K562 (cell line): ENCODE data around the gene ARHGEF1. TPM values are rescaled to one million over a fixed set of nuclear protein-coding genes. Genes with fewer than 3 reads are reported as not detected.

Source experiments
- ATAC-seq: fragments of 200-7000 bp; cut with Tn5 transposase; 3 replicates; pipeline ENCODE4 v1.9.1; 2020; ENCODE audit warnings: moderate library complexity
- BruUV-seq: library from RNA; stranded (reverse); fragments of 400-500 nt; replicated peaks from 2 replicates; lab custom pipeline; 2021; lab: Mats Ljungman, UMichigan
- CTCF ChIA-PET: fragments of 300-600 bp; formaldehyde crosslinking; extraction: SDS; loops from one replicate; lab custom pipeline; 2021; ENCODE audit warnings: low intra/inter-chr PET ratio; lab: Yijun Ruan, JAX
- POLR2A ChIA-PET: fragments of 300-600, 350-650 bp; sonication (Branson Sonifier 250); formaldehyde crosslinking; extraction: SDS; loops from one replicate; lab custom pipeline; 2021; ENCODE audit warnings: antibody characterized with exemption, inconsistent platforms; lab: Yijun Ruan, JAX
- DNase-seq, 4 experiments: peaks; one replicate each; pipeline versions ENCODE4 v3.0.0 to v3.0.0-alpha.2; 2011 to 2018; ENCODE audit warnings: low spot score in 3 of 4, mixed read lengths in 3 of 4; ENCODE audit errors: extremely low read depth in 1 of 4
- FAIRE-seq: peaks from 2 replicates; lab custom pipeline; 2011; peaks lifted over from hg19 to GRCh38; lab: Jason Lieb, UNC
- H2AFZ ChIP-seq: 2 replicates; pipeline ENCODE4 v1.6.0; 2011; ENCODE audit warnings: low read depth, low read length, control low read depth, inconsistent platforms
- H3K27ac ChIP-seq: fragments of 200-600 bp; 3 replicates; pipeline ENCODE4 v1.8.0; 2011; ENCODE audit warnings: low read depth, mild to moderate bottlenecking, control low read depth, inconsistent platforms, low read length, moderate library complexity, mixed read lengths; ENCODE audit errors: extremely low read depth
- H3K27me3 ChIP-seq, 2 experiments: fragments of 300-600 bp in 1 of 2; 2 replicates in 1 of 2; 3 replicates in 1 of 2; pipeline versions ENCODE4 v1.6.0 to v1.8.0; 2011; ENCODE audit warnings: inconsistent platforms in 2 of 2, low read length in 2 of 2, mild to moderate bottlenecking in 1 of 2, mixed read lengths in 1 of 2, moderate library complexity in 1 of 2; ENCODE audit not compliant: control insufficient read depth in 2 of 2, insufficient read depth in 2 of 2
- H3K36me3 ChIP-seq: fragments of 300-600 bp; 3 replicates; pipeline ENCODE4 v1.8.0; 2011; ENCODE audit warnings: mild to moderate bottlenecking, low read length, inconsistent platforms; ENCODE audit not compliant: control insufficient read depth, insufficient read depth
- H3K4me1 ChIP-seq, 2 experiments: fragments of 200-600 bp in 1 of 2; replicated peaks in 1 of 2; 2 replicates in 1 of 2; 3 replicates in 1 of 2; pipeline versions ENCODE4 v1.5.1 to v1.8.0; 2011; ENCODE audit warnings: inconsistent platforms in 2 of 2, low read length in 2 of 2, mild to moderate bottlenecking in 1 of 2, mixed read lengths in 1 of 2, moderate library complexity in 1 of 2; ENCODE audit not compliant: control insufficient read depth in 2 of 2, insufficient read depth in 2 of 2
- H3K4me2 ChIP-seq: 2 replicates; pipeline ENCODE4 v1.6.1; 2011; ENCODE audit warnings: low read length, control low read depth, inconsistent platforms, mixed read lengths; ENCODE audit not compliant: insufficient read depth
- H3K4me3 ChIP-seq: fragments of 200-600 bp; sonication (generic), shearing (Covaris generic); 2 replicates; pipeline ENCODE4 v1.5.1; 2016; ENCODE audit warnings: control low read depth, inconsistent platforms
- H3K79me2 ChIP-seq: fragments of 200-600 bp; 3 replicates; pipeline ENCODE4 v1.8.0; 2011; ENCODE audit warnings: low read length, inconsistent platforms; ENCODE audit not compliant: control insufficient read depth, insufficient read depth
- H3K9ac ChIP-seq, 2 experiments: 2 replicates each; pipeline versions ENCODE4 v1.6.0 to v1.6.1; 2011; ENCODE audit warnings: low read depth in 2 of 2, low read length in 2 of 2, control low read depth in 1 of 2, inconsistent platforms in 1 of 2, mild to moderate bottlenecking in 1 of 2, mixed read lengths in 1 of 2; ENCODE audit not compliant: insufficient read depth in 1 of 2
- H3K9me1 ChIP-seq: one replicate; pipeline ENCODE4 v1.6.0; 2011; ENCODE audit warnings: inconsistent platforms, mild to moderate bottlenecking, low read length, moderate library complexity; ENCODE audit not compliant: control insufficient read depth, insufficient read depth
- H3K9me3 ChIP-seq: replicated peaks from 2 replicates; pipeline ENCODE4 v1.5.1; 2011; ENCODE audit warnings: low read depth, low read length, inconsistent platforms; ENCODE audit not compliant: control insufficient read depth, insufficient read depth
- H4K20me1 ChIP-seq: replicated peaks from 2 replicates; pipeline ENCODE4 v1.6.1; 2011; ENCODE audit warnings: low read length, inconsistent platforms, mixed read lengths; ENCODE audit not compliant: control insufficient read depth, insufficient read depth
- BHLHE40 ChIP-seq: IDR thresholded peaks from 2 replicates; pipeline ENCODE4 v1.6.1; 2011; ENCODE audit warnings: low read length, improper control_type of control experiment
- CHCHD3 ChIP-seq: fragments of 250-450 bp; sonication (Bioruptor Pico); IDR thresholded peaks from 2 replicates; pipeline ENCODE4 v2.1.2; 2022; ENCODE audit warnings: mild to moderate bottlenecking
- CHD4 ChIP-seq: fragments of 200-600 bp; sonication (generic); IDR thresholded peaks from 3 replicates; pipeline ENCODE4 v1.6.1; 2012; ENCODE audit warnings: low read depth, mild to moderate bottlenecking, mixed read lengths, low read length, inconsistent platforms; ENCODE audit not compliant: insufficient read depth, insufficient replicate concordance, poor library complexity, severe bottlenecking
- CXXC5 ChIP-seq: fragments of 250-450 bp; sonication (Bioruptor Pico); IDR thresholded peaks from 2 replicates; pipeline ENCODE4 v1.8.0; 2022; ENCODE audit warnings: inconsistent platforms, mild to moderate bottlenecking, moderate library complexity
- DACH1 ChIP-seq: fragments of 450-650 bp; IDR thresholded peaks from 2 replicates; pipeline ENCODE4 v1.6.1; 2018; ENCODE audit not compliant: partially characterized antibody
- EHMT2 ChIP-seq: fragments of 450-650 bp; IDR thresholded peaks from 2 replicates; pipeline ENCODE4 v1.6.1; 2018; ENCODE audit warnings: antibody characterized with exemption
- ESRRB ChIP-seq: fragments of 250-450 bp; sonication (Bioruptor Pico); IDR thresholded peaks from 2 replicates; pipeline ENCODE4 v1.5.0; 2020; ENCODE audit warnings: mild to moderate bottlenecking, moderate library complexity, borderline replicate concordance
- FOXK2 ChIP-seq, 2 experiments: fragments of 450-650 bp; IDR thresholded peaks in 1 of 2; conservative IDR thresholded peaks in 1 of 2; 2 replicates each; pipeline ENCODE4 v1.6.1; 2016; ENCODE audit warnings: low read depth in 2 of 2, mild to moderate bottlenecking in 1 of 2
- HDAC1 ChIP-seq, 2 experiments: fragments of 450-650 bp; IDR thresholded peaks; 2 replicates each; pipeline ENCODE4 v1.6.1; 2016 to 2017; ENCODE audit warnings: inconsistent platforms in 1 of 2, mild to moderate bottlenecking in 1 of 2, moderate library complexity in 1 of 2
- HDAC2 ChIP-seq: fragments of 450-650 bp; IDR thresholded peaks from 2 replicates; pipeline ENCODE4 v1.6.1; 2016; ENCODE audit warnings: mild to moderate bottlenecking
- HOXB6 ChIP-seq: fragments of 250-450 bp; sonication (Bioruptor Pico); IDR thresholded peaks from 2 replicates; pipeline ENCODE4 v1.5.1; 2022; ENCODE audit warnings: mild to moderate bottlenecking, borderline replicate concordance
- HSF4 ChIP-seq: fragments of 250-450 bp; sonication (Bioruptor Pico); IDR thresholded peaks from 2 replicates; pipeline ENCODE4 v2.1.2; 2022; ENCODE audit warnings: mild to moderate bottlenecking, moderate library complexity, borderline replicate concordance
- NRF1 ChIP-seq, 2 experiments: fragments of 450-650 bp; IDR thresholded peaks in 1 of 2; conservative IDR thresholded peaks in 1 of 2; 2 replicates each; pipeline ENCODE4 v1.6.1; 2014; ENCODE audit warnings: mild to moderate bottlenecking in 2 of 2
- PHF20 ChIP-seq: fragments of 450-650 bp; IDR thresholded peaks from 2 replicates; pipeline ENCODE4 v1.6.1; 2018; ENCODE audit not compliant: partially characterized antibody
- POLR2B ChIP-seq: fragments of 450-650 bp; IDR thresholded peaks from 2 replicates; pipeline ENCODE4 v1.6.1; 2018; ENCODE audit warnings: low read depth; ENCODE audit not compliant: partially characterized antibody
- RBM25 ChIP-seq: fragments of 200-400 bp; formaldehyde crosslinking; IDR thresholded peaks from 2 replicates; pipeline ENCODE4 v1.6.1; 2018; ENCODE audit warnings: low read length, low read depth, moderate library complexity; ENCODE audit not compliant: severe bottlenecking
- RBM34 ChIP-seq: fragments of 200-400 bp; formaldehyde crosslinking; IDR thresholded peaks from 2 replicates; pipeline ENCODE4 v1.6.1; 2018; ENCODE audit warnings: low read length, borderline replicate concordance; ENCODE audit not compliant: insufficient read depth
- RHOXF2B ChIP-seq: fragments of 250-450 bp; sonication (Bioruptor Pico); conservative IDR thresholded peaks from 2 replicates; pipeline ENCODE4 v1.5.1; 2021
- SAFB ChIP-seq: fragments of 200-400 bp; formaldehyde crosslinking; IDR thresholded peaks from 2 replicates; pipeline ENCODE4 v1.6.1; 2017; ENCODE audit warnings: low read depth, low read length, borderline replicate concordance
- SMARCA4 ChIP-seq: fragments of 450-650 bp; IDR thresholded peaks from 2 replicates; pipeline ENCODE4 v1.6.1; 2016
- SRSF1 ChIP-seq: fragments of 200-400 bp; formaldehyde crosslinking; IDR thresholded peaks from 2 replicates; pipeline ENCODE4 v1.6.1; 2017; ENCODE audit warnings: mild to moderate bottlenecking, low read depth, low read length, moderate library complexity
- TFAP4 ChIP-seq: sonication (generic); formaldehyde crosslinking; IDR thresholded peaks from 2 replicates; pipeline ENCODE4 v1.8.0; 2022; ENCODE audit warnings: missing genetic modification reagents, mild to moderate bottlenecking, moderate library complexity, borderline replicate concordance
- ZNF143 ChIP-seq: sonication (generic); formaldehyde crosslinking; IDR thresholded peaks from 2 replicates; pipeline ENCODE4 v1.9.0; 2022; ENCODE audit warnings: mild to moderate bottlenecking, missing genetic modification reagents
- WGBS: fragments of 100-300 bp; shearing (Covaris generic); methylation state at CpG from one replicate; pipeline ENCODE4 v1.1.6; 2016; ENCODE audit warnings: low coverage, mixed read lengths; ENCODE audit not compliant: insufficient coverage; ENCODE audit errors: missing lambda C conversion rate; 5-methylcytosine and 5-hydroxymethylcytosine counted together
- in situ Hi-C: fragments of 300-500 bp; cut with MboI; formaldehyde crosslinking; loops from 4 replicates; pipeline ENCODE4 v1.15.0; 2018; ENCODE audit warnings: inconsistent platforms, mixed read lengths
- intact Hi-C: fragments of 100-400 bp; cut with micrococcal nuclease; formaldehyde crosslinking; loops from 2 replicates; pipeline ENCODE4 v1.14.2; 2022
- polyA plus RNA-seq, 8 experiments: library from polyadenylated mRNA; depleted of rRNA in 4 of 8; stranded (reverse) in 5 of 8; unstranded in 3 of 8; fragments of >200 nt; fragmentation: Nextera tagmentation in 2 of 8; fragmentation: Illumina TruSeq in 1 of 8; extraction: Ambion mirVana in 2 of 8; extraction: Trizol in 1 of 8; gene quantifications; 2 replicates each; pipeline versions ENCODE4 v1.2.1 to v1.2.3, GENCODE V29; 2011 to 2014; ENCODE audit warnings: inconsistent platforms in 1 of 8, missing spikeins in 1 of 8
- total RNA-seq, 7 experiments: library from RNA; depleted of rRNA in 6 of 7; stranded (reverse); fragments of >200 nt in 6 of 7; fragmentation: Illumina TruSeq in 2 of 7; extraction: Trizol in 2 of 7; gene quantifications; 2 replicates each; pipeline versions ENCODE4 v1.2.1 to v1.2.3, GENCODE V29; 2011 to 2021; ENCODE audit warnings: low replicate concordance in 1 of 7

ARHGEF1 gene
- total and polyA plus RNA-seq, 9 of the 15 experiments (the other 6 are each of a cell fraction or from before 2014, with no cell fraction given), result 1.9 to 149 (median 29.8) TPM

GRCh38 chr19:41929536-41930071 is 46.6 kb downstream of the ARHGEF1 start (continued):
- TF ChIP-seq DACH1, result peak; percentile 10
- 0 out of 2 replicates have a peak, but pooled peaks have one; percentile 26 for TF ChIP-seq TFAP4 (CRISPR knock-in tag)
- peak; percentile 62 for TF ChIP-seq PHF20
- peak; percentile 93 for TF ChIP-seq RBM25
- TF ChIP-seq CHD4, result peak; percentile 92
- peak in 1 of 2 experiments; percentile 68; a peak in 1 of 4 replicates for TF ChIP-seq HDAC1 (IDR thresholded peaks at IDR 0.05)
- TF ChIP-seq HDAC2, result peak; percentile 90; the same call in 1 of the 2 replicates

- ChIA-PET CTCF (no interaction called here), POLR2A (interaction anchor here (0.7 to 1.9 kb wide), 3 partner anchors 14 to 60 kb away, joined by 3 to 6 read pairs (median 3); no protein-coding TSS in a partner anchor)
- H3K4me1 ChIP-seq, result peaks cover 34 to 72% of the 10 kb centered on the region in 2 experiments
- no peaks in the 10 kb centered on the region for H3K27me3 ChIP-seq
- H3K9me3 ChIP-seq, result no peaks in the 10 kb centered on the region
- DNase-seq, result peak; percentile 66 to 87 (median 75)
- no peaks in the 10 kb centered on the region for H3K36me3 ChIP-seq
- intact Hi-C loops, result no loop called here
- in situ Hi-C loops, result no loop called here
- 1% methylated on average over 7 of the region's 7 CpGs for WGBS
- H3K9ac ChIP-seq, result peak overlapping the region; percentile 23 to 89; a peak in 3 of 4 replicates
- no peaks in the 10 kb centered on the region for H3K9me1 ChIP-seq
- peak; percentile 73 for ATAC-seq
- peak overlapping the region; percentile 11; the same call in 1 of the 2 replicates for H3K4me3 ChIP-seq
- peak overlapping the region; percentile 84 for H2AFZ ChIP-seq
- BruUV-seq, result no TSS peak
- no peaks in the 10 kb centered on the region for H4K20me1 ChIP-seq
- FAIRE-seq, result peak; percentile 99
- H3K27ac ChIP-seq, result peak overlapping the region; percentile 92
- peaks cover 8% of the 10 kb centered on the region; the same call in 2 of the 3 replicates for H3K79me2 ChIP-seq
- H3K4me2 ChIP-seq, result peak overlapping the region; percentile 98
- TF ChIP-seq HOXB6 (CRISPR knock-in tag), result no peak
- TF ChIP-seq FOXK2 (conservative IDR thresholded peaks at IDR 0.05 in 1 of 2, IDR thresholded peaks at IDR 0.05 in 1 of 2; ENCODE audit: low read depth in 2 of 2), result peak in 1 of 2 experiments; percentile 58; a peak in 2 of 4 replicates
- 0 out of 4 replicates have a peak, but pooled peaks have one; percentile 13 to 26 for TF ChIP-seq NRF1 (conservative IDR thresholded peaks at IDR 0.05 in 1 of 2, IDR thresholded peaks at IDR 0.05 in 1 of 2)
- TF ChIP-seq HSF4, result no peak
- TF ChIP-seq SMARCA4, result peak; percentile 47; the same call in 1 of the 2 replicates
- peak; percentile 83; the same call in 1 of the 2 replicates for TF ChIP-seq EHMT2
- no peak for TF ChIP-seq ESRRB (CRISPR knock-in tag)
- no peak for TF ChIP-seq CHCHD3 (CRISPR knock-in tag)
- peak; percentile 37 for TF ChIP-seq POLR2B
- no peak for TF ChIP-seq RHOXF2B (CRISPR knock-in tag)
- no peak for TF ChIP-seq CXXC5 (CRISPR knock-in tag)
- TF ChIP-seq BHLHE40, result peak; percentile 88
- TF ChIP-seq ZNF143 (CRISPR knock-in tag), result no peak
- no peak for TF ChIP-seq SRSF1
- no peak for TF ChIP-seq RBM34
- TF ChIP-seq SAFB, result no peak
Measured at GRCh38 chr19:41930322-41930722, 47.3 kb downstream of the ARHGEF1 start.
